Stimulated activated CD8-positive, alpha-beta memory T cell treated with anti-CD3 and anti-CD28 coated beads, Interleukin-15, amount 100 ng/mL, for 48 hours (primary cell): ENCODE results near the gene SLC11A1.

Experiments
- DNase-seq, 2 donors: peaks; one replicate each; pipeline ENCODE4 v3.0.0-alpha.2; 2020; ENCODE audit warnings: low read depth in 2 of 2

Gene SLC11A1

GRCh38 chr2:218393750-218394290 is 11.7 kb downstream of the SLC11A1 start:
- no peak for DNase-seq

DNA sequence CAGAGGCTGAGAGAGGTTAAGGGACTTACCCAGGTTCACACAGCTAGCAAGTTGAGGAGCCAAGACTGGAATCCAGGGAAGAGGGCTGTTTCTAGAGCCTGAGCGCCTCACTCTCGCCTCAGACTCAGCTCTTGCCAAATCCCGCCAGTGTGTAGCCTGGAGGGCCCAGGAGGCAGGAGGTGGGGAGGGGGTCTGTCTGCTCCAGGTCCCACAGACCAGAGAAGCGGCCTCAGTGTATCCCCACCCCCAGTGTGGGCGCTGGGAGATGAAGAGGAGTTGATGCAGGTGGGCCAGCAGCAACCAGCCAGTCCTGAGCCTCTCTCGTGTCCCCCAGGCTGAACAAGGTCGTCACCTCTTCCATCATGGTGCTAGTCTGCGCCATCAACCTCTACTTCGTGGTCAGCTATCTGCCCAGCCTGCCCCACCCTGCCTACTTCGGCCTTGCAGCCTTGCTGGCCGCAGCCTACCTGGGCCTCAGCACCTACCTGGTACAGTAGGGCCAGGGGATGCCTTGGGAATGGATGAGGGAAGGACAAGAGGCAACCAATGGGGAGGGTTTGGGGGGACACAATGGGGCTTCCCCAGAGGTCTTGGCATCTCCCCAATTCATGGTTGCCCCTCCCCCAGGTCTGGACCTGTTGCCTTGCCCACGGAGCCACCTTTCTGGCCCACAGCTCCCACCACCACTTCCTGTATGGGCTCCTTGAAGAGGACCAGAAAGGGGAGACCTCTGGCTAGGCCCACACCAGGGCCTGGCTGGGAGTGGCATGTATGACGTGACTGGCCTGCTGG is 12.4 kb downstream of the SLC11A1 start:
- no peak for DNase-seq

DNA sequence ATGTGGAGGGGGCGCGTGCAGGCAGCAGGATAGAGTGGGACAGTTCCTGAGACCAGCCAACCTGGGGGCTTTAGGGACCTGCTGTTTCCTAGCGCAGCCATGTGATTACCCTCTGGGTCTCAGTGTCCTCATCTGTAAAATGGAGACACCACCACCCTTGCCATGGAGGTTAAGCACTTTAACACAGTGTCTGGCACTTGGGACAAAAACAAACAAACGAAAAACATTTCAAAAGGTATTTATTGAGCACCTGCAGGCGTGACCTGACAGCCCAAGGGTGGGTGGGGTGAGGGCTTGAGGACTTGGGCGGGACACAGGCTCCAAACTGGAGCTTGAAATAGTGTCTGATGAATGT is 13.0 kb downstream of the SLC11A1 start:
- DNase-seq, result no peak

GRCh38 chr2:218395456-218395825 is 13.4 kb downstream of the SLC11A1 start:
- no peak for DNase-seq

DNA sequence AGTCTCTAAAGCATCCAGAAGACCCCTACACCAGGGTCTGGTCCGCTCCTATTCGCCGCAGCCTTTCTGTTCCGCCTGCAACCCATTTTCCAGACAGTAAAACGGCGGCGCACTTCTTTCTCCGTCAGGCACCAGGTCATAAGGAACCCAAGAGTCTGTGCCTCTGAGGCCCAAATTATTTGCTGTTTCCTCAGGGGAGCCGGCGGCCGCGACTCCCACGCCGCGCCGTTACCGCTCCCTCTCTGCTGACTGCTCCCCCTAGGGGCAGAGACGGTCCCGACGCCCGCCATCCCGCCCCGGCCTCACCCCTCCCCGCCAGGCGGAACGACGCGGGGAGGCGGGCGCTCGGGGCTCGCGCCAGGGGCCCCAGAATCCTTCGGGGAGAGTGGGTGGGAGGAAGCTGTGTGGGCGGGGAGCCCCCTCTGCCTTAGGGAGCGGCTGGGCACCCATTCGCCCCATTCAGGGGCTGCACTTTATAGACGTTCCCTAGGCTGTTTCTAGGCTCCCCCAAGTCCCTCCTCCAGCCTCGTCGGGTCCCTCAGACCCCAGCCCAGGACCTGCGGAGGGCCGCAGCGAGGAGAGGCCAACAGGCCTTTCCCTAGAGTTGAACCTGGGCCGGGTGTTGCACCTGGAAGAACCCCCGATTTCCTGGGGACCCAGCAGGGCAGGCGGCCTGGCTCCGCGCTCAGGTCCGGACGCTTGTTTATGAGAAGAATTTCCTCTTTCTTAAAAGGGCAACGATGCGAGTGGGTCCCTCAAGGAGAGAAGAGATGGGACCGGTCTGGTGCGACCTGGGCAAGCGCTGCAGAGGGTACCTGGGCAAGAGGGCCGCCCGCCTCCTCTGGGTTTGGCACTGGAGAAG is 14.0 kb downstream of the SLC11A1 start:
- peak; percentile 86 to 89 for DNase-seq

DNA sequence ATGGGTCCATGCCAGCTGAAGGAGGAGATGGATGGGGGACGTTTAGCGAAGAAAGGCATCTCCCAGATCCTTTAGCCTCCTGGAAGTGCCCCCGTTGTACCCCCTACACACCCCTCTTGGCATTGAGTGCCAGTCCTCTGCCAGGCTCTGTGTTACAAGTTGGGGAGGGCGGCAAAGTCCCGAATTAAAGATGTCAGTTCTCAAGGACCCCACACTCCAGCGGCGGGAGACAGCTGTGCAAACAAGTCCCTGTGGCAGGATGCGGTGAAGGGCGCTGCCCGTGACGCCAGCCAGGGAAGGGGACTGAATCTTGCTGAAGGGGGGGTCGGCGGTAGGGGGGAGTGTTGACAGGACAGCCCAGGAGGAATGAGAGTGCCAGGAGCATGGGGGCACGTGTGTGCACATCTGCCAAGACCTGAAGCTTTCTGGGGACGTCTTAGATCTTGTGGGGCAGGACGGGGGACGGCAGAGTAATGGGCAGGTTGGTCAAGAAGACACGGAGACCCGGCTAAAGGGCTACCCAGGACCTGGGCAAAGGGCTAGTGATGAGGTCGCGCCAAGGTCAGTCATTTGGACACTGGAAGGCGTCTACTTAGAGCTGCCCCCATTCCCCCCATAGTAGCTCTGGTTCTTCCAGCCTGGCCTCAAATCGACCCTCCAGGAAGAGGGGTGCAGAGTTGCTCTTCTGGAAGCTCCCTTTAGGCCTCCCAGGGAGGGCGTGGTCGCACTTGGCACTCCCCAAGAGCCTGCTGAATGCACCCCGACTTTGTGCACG is 14.8 kb downstream of the SLC11A1 start:
- peak; percentile 28 to 60 for DNase-seq

- DNase-seq, result no peak
Measured at GRCh38 chr2:218397463-218397819, 15.4 kb downstream of the SLC11A1 start.

GRCh38 chr2:218397820-218398436 is 15.9 kb downstream of the SLC11A1 start:
- peak; percentile 45 to 56 for DNase-seq

DNA sequence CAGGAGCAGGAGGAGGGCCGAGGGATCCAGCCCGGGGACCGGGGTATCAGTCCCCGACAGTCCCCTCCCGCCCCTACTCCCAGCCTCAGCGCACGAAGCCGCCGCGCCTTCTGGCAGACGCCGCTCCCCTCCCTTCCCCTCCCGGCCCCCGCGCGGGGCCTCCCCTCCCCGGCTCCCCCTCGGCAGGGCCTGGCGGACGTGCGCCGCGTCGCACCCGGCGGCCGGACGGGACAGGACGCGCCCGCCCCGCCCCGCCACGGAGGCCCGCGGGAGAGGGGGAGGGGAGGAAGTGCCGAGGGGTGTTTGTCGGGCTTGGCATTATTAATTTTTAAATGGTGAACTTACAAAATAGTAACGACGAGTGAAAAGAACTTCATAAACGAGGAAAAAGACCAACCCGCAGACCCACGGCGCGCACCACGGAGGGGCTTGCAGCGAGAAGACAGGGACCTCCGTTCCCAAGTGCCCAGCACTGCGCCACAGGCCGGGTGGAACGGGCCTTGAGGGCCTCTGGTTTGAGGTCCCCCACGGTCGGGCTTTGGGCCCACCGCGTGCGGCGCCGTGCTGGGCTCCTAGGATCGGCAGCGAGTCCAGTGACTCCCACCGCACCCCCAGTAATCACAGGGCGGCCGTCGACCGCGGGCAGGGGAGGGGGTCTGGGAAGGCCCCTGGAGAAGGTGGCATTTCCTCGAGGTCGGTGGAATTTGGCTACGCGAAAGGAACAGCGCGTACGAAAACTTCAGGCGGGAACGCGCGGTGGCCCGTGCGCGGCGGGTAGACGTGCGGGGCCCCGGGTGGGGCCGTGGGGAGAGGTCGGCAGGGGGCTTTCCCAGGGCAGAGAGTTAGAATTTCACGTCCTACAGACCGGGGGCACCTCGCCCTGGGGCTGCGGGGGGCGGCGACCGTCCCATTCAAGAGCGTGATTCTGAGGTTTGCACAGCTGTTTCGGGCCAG is 16.6 kb downstream of the SLC11A1 start:
- peak in 1 of 2 donors; percentile 53 for DNase-seq

- DNase-seq, result peak; percentile 87
Measured at GRCh38 chr2:218399391-218400166, 17.5 kb downstream of the SLC11A1 start, which contains the start of gene CTDSP1. Gene CTDSP1, plus strand, starts transcription at chr2:218399868. Its CDS starts 223 bp downstream, at chr2:218400091.

- DNase-seq, result no peak
Measured at GRCh38 chr2:218400167-218400929, 18.3 kb downstream of the SLC11A1 start.

DNA sequence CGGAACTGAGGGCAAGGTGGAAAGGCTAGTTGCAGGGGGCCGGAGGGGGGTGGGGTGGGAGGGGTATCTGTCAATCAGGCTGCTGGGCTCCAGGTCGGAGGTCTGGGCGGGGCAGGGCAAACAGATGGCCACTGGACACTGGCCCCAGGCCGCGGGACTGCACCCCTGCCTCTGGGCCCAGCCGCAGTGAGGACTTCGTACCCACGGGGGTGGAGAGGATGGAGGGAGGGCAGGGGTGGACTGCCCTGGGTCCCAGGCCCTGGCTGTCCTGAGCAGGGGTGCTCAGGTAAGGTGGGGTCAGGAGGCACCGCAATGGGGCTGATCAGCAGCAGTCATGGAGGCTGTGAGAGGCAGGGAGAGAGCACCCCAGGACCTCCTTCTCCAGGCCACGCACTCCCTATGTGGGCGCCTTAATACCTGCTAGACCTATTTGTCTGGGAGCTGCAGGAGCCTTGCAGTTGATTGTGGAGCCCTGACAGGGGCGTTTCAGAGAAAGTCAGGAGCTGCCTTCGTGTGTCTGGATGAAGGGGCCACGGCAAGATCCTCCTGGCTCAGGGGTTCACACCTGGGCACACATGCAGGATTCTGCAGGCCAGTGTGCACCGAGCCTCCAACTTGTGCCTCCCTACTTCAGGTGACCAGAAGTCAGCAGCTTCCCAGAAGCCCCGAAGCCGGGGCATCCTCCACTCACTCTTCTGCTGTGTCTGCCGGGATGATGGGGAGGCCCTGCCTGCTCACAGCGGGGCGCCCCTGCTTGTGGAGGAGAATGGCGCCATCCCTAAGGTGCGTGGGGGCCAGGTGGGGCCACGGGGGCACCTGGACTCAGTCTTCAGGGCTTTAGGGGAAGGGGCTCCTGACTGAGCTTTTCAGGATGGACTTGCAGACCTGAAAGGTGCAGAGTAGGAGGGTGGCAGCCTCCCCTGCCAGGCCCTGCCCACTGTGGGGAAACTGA is 19.1 kb downstream of the SLC11A1 start:
- DNase-seq, result no peak

- no peak for DNase-seq
Measured at GRCh38 chr2:218401890-218402289, 19.8 kb downstream of the SLC11A1 start.

DNA sequence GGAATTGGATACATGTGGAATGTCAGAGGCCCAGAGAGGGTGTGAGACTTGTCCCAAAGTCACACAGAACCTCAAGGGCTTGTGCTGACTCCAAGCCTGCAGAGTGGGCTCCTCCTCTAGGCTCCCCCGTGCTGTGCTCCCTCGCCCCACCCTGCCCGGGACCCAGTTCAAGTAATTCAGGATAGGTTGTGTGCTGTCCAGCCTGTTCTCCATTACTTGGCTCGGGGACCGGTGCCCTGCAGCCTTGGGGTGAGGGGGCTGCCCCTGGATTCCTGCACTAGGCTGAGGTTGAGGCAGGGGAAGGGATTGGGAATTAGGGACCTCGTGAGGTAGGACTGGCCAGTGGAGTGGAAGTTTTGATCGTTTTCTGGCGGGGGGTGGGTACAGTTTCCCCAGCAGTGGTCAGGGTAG is 20.4 kb downstream of the SLC11A1 start:
- DNase-seq, result no peak

DNA sequence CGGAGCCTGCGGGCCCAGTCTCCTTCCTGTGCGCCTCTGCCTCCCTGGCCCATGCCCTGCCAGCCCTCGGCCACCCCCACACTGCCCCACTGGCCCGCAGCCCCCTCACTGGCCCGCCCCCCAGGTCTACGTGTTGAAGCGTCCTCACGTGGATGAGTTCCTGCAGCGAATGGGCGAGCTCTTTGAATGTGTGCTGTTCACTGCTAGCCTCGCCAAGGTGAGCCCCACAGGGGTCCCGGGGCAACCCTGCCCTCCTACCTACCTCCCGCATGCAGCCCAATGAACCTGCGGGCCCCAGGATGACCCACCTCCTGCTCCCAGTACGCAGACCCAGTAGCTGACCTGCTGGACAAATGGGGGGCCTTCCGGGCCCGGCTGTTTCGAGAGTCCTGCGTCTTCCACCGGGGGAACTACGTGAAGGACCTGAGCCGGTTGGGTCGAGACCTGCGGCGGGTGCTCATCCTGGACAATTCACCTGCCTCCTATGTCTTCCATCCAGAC is 20.9 kb downstream of the SLC11A1 start:
- no peak for DNase-seq

- DNase-seq, result no peak
Measured at GRCh38 chr2:218403810-218404209, 21.7 kb downstream of the SLC11A1 start.

- no peak for DNase-seq
Measured at GRCh38 chr2:218404351-218405085, 22.4 kb downstream of the SLC11A1 start.
